Tongue (tissue), 2 donors: Measurements from ENCODE around the gene MAN1A2. TPM values are rescaled to one million over a fixed set of nuclear protein-coding genes. Genes with fewer than 3 reads are reported as not detected.

Experiments
- DNase-seq: peaks from one replicate; pipeline ENCODE4 v3.0.0-alpha.2; 2015
- total RNA-seq: library from RNA; depleted of rRNA; stranded (reverse); fragments of >200 nt; gene quantifications from one replicate; pipeline ENCODE4 v1.2.3, GENCODE V29; 2014

The MAN1A2 gene
- total RNA-seq, 1 donor from 2014 or later: 46.0 TPM

- DNase-seq: no peak
Observed at GRCh38 chr1:117362986-117363385, 4.3 kb upstream of the MAN1A2 start.

- DNase-seq: no peak
Observed at GRCh38 chr1:117363571-117364048, 3.6 kb upstream of the MAN1A2 start.

GRCh38 chr1:117364240-117364639 is 3.0 kb upstream of the MAN1A2 start:
- no peak for DNase-seq

- peak; percentile 28 for DNase-seq
Observed at GRCh38 chr1:117365350-117366176, 1.7 kb upstream of the MAN1A2 start.

DNA sequence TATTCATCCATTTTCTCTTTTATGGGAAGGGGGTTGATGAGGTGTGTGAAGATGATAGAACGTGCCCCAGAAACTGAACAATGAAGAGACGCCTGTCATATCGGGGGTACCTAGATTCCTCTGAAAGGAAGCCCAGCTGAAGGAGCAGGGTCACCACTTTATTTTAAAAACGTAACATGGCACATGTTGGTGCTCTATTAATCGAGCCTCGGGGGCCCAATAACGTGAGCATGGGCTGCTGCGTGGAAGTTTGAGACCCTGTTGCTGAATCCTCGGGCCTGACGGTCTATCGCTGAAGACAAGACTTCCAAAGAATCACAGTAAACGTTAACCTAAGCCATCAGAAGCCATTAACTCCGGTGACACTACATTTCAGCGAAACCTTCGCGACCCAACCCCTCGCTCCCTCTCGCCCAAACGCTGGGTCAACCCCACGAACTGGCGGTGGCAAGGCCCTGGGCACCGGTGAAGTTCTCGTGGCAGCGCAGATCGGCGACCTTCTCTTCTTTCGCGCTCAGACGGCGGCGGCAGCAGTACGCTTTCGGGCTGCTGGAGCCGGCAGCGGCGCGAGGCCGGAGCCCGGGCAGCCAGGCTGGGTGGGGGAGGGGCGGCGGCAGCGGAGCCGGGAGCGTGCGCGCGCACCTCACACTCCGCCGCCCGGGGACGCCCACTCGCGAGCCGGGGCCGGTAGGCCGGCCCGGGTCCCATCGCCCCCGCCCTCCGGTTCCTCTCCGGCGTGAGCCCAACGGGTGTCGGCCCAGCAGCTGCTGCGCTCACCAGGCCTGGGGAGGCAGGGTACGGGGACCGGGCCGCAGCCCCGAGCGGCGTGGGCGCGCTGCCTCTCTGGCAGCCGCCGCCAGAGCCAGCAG is 838 bp upstream of the MAN1A2 start:
- DNase-seq: peak; percentile 94

DNA sequence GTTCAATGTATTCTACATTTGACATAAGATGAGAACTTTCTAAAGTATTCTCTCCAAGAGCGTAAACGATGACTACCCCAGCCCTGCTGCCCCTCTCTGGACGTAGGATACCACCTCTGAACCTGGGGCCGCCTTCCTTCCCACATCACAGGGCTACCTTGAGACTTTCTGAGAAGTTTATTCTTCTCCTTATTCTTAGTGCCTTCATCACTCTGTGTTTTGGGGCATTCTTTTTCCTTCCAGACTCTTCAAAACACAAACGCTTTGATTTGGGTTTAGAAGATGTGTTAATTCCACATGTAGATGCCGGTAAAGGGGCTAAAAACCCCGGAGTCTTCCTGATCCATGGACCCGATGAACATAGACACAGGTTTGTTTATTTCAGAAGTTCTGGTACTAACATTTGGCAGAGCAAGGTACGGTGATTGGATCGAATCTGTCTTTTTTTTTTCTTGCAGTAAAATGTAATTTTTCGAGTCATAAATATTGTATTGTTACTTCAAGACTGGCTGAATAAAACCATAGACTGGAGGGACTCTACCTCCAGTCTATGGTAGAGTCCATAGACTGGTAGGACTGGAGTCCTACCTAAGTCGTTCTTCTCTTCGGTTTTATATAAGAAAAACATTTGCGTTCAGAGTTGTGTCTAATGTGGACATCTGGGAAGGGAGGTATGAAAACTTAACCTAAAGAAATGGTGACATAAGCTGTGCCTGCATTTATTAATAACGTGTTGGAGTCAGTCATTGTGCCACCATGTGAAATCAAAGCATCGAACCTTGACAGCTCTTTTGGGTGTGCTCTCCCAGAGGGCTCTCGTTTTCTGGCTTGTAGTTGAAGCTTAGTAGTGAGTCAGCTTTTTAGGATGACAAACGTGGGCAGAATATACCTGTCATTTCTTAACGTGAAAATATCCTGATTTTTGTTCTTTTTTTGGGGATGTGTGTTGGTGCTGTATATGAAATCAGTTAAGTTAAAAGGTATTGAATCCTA is 1.2 kb downstream of the MAN1A2 start:
- DNase-seq: peak; percentile 19

DNA sequence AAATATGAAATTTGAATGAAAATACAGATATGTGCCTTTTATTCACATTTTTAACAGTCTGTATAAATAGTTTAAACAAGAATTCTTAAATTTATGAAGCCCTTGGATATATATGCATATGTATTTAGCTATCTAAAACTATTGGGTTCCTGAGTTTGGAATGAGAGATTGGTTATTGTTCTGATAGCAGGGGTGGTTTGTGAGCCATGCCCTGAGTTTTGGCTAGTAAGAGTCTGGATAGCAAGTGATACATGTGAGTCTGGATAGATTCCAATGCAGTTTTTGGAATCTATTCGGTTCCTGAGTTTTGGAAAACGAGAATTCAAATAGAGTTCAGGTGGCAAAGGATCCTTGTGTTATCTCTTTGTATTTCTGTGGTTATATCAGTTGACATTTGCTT is 2.8 kb downstream of the MAN1A2 start:
- no peak for DNase-seq

DNA sequence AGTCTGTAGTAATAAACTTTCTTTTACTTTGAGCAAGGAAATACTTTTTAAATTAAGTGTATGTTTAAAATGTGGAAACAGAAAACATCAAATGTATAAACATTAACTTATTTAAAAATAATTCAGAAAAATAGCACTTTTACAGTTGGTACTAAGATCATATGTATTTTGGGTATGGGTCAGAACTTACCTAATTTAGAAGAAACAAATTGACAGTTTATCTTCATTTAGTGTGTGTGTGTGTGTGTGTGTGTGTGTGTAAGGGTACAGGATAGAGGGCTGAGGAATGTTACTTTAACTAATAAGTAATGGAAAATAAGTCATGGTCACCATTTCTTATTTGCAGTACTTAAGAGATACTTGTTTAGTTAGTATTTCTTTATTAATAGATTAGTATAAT is 3.3 kb downstream of the MAN1A2 start:
- DNase-seq: no peak

DNA sequence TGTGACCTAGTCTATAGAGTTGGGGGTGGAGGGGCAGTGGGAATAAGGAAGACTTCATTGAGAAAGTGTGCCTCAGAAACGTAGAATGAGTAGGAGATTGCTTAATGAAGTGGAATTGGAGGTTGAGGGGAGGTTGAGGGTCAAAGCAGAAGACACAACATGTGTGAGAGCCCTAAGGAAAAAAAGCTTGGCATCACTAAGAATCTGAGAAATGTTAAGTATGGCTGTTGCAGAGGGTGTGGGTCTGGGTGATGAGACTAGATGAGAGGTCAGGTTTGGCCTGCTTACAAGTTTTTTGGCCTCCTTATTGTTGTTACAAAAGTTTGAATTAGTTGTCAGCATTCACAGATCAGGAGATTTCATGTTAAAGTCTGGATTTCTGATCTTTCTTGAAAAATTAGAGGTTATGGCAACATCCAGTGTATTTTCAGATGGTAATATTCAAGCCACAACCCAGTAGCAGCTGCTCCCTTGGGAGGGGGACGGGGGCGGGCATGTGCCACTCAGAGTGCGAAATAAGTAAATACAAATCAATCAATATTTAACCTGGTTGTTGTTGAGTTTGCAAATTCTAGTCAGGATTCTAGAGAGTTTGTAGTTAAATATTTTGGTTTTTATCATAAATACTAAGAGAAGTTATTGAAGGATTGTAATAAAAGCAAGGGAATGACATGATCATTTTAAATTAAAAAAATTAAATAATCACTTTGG is 4.3 kb downstream of the MAN1A2 start:
- DNase-seq: no peak

DNA sequence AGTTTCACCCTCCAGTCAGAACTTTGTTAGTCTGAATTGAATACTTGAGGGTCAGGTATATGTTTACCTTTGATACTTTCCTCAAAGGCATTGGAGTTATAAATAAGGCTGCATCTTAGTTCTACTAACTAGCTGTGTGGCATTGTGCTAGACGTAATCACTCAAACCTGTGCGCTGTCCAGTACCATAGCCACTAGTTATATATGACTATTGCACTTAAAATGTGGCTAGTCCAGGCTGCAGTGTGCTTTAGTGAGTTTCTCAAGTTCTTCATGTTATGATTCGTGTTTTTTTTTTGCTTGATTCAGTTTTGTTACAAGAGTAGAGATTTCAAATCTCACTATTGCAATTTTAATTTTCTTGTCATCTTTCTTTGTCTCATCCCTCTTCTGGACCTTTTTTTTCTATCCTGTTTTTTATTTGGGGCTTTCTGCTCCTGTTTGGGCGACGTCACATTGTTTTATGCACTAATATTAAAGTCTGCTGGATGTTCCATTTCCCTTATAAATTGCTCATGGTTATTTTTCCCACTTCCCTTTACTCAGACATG is 5.7 kb downstream of the MAN1A2 start:
- DNase-seq: no peak

GRCh38 chr1:117373932-117374331 is 6.7 kb downstream of the MAN1A2 start:
- DNase-seq: no peak

DNA sequence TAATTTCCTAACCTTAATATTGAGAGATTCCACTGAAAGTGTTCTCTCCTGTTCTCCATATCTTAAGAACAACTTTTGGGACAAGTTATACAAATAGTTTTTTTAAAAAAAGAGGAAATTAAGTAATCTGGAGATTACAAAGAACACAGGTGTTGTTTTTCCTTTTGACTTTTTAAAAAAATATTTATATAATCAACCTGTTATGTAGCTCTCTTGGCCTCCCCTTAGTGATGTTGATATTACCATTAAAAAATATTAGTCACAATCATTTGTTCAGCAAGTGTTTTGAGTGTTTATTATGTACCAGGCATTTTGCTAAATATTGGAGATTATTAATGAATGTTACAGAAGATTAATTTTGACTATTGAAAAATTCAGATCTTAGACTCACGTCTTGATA is 8.1 kb downstream of the MAN1A2 start:
- DNase-seq: no peak

DNA sequence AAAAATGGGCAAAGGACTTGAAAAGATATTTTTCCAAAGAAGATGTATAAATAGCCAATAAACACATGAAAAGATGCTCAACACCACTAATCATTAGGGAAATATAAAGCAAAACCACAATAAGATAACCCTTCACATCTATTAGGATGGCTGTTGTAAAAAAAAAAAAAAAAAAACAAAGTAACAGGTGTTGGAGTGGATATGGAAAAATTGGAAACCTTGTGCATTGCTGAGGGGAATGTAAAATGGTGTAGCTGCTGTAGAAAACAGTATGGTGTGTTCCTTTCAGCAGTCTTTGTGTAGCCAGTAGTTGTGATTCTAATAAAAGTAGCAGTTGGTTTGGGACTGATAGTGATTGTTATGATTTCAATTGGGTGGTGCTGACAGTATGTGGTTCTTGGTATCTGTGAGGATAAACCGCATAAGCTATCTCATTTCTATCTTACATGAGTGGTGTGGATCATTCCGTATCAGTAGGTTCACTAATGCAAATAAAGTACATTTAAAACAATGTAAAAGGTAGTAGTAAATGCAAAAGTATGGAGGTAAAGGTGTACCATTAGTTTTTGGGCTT is 19.9 kb downstream of the MAN1A2 start:
- no peak for DNase-seq

DNA sequence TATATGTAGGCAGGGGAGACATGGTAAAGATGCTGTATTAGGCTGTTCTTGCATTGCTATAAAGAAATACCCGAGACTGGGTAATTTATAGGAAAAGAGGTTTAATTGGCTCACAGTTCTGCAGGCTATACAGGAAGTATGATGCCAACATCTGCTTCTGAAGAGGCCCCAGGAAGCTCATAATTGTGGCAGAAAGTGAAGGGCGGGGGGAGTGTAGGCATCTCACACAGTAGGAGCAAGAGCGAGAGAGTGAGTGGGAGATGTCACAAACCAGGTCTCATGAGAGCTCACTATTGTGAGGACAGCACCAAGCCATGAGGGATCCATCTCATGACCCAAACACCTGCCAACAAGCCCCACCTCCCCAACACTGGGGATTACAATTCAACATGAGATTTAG is 21.1 kb downstream of the MAN1A2 start:
- DNase-seq: no peak

GRCh38 chr1:117389284-117389683 is 22.0 kb downstream of the MAN1A2 start:
- DNase-seq: no peak

DNA sequence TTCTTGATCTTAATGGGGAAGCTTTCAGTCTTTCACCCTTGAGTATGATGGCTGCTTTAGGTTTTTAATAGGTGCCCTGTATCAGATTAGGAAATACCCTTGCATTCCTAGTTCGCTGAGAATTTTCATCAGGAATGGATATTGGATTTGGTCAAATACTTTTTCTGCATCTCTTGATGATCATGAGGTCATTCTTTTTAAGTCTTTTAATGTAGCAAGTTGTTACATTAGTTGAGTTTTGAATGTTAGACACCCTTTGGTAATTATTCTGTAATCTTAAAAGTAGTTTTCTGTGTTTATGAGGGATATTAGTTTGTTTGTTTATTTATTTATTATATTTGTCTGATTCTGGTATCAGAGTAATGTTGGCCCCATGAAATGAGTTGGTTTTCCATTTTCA is 22.5 kb downstream of the MAN1A2 start:
- DNase-seq: no peak

DNA sequence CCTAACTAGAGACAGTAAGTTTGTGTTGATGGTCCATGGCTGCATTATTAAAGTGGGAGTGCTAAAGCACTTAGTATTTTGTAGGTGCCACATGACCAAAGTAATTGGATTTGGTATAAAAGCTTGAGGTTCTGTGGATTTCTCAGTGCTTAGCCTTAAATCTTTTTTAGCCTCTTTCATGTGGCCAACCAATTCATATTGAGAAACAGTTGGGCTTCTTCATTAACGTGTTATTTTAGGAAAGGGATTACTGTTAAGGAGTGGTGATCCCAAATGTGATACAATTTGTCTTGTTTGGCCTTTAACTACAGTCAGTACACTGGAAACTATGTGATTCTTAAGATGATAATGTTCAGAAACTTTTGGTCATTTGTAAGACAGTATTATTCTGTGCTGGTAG is 25.5 kb downstream of the MAN1A2 start:
- DNase-seq: no peak

- DNase-seq: no peak
Observed at GRCh38 chr1:117396074-117396473, 28.8 kb downstream of the MAN1A2 start.

- DNase-seq: no peak
Observed at GRCh38 chr1:117396636-117397035, 29.4 kb downstream of the MAN1A2 start.

DNA sequence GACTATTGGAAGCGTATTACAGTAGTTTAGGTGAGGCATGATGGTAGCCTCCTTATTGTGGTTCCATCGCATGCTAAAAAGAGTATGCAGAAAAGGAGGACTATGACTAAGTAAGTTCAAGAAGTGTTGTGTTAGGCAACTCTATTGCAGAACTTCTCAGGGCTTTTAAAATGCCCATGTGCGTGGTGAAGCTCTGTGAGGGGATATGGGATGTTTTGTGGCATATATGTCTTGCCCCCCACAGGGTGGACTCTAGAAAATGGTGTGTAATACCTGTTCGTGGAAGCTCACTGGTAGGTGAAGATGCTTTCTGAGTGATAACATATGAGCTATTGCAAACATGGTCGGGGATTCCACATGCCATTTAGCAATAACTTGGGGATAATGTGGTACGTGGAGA is 31.7 kb downstream of the MAN1A2 start:
- no peak for DNase-seq

DNA sequence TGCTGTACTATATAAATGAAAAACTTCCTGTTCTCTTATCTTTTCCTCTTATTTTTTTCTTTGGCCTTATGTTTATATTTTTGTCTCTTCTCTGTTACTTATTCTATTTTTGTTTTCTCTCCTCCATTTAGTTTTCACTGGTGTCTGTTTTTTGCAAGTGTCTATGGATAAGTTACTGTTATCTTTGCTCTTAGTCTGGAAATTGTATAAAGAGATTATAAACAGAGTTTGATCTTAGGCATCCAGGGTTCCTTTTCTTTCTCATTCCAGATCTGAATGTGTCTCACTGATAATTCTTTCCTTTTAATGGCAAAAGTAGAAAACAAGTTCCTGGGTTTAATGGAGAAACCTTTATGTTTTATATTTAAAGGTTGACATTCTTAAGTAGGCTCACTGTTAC is 34.5 kb downstream of the MAN1A2 start:
- no peak for DNase-seq
